ENCODE data around the gene MGAT4B. TPM values are rescaled to one million over a fixed set of nuclear protein-coding genes. Genes with fewer than 3 reads are reported as not detected.

The MGAT4B gene
- total and polyA plus RNA-seq, 7 donors: 27.8 to 241 (median 56.8) TPM

DNA sequence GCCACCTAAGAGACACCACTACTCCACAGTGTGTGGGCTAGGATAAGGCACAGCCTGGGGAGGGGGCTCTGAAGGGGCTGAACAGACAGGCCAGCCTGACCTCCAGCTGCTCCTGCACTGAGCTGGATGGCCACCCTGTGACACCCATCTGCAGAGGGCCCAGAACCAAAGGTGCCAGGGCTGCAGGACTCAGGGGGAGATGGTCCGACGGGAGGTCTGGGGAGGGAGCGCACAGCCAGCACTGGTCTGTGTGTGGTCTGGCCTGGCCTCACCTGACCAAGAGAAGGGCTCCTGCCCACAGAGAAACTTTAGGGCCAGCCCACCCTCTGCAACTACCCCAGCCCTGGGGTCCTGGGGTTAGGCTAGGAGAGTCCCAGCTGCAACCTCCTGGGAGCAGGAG is 12.1 kb downstream of the MGAT4B start:
- H3K36me3 ChIP-seq: peaks cover 21 to 26% (median 24%) of the 10 kb centered on the region in 4 donors
- 95 to 97% methylated on average over 3 of the region's 3 CpGs for WGBS, 2 donors
- H3K4me3 ChIP-seq: peak overlapping the region in 1 of 4 donors; percentile 62
- DNase-seq: peak; percentile 69
- H3K4me1 ChIP-seq: peaks cover 0 to 40% (median 33%) of the 10 kb centered on the region in 4 donors
- H3K27me3 ChIP-seq: no peaks in the 10 kb centered on the region
- peak overlapping the region in 2 of 4 donors; percentile 46 to 55 for H3K27ac ChIP-seq
- no peaks in the 10 kb centered on the region for H3K9me3 ChIP-seq
- intact Hi-C loops (cut with DNase I): no loop called here
- TF ChIP-seq CTCF (IDR thresholded peaks at IDR 0.05) (no peak), POLR2A (IDR thresholded peaks at IDR 0.05) (no peak), EP300 (IDR thresholded peaks at IDR 0.05) (no peak), POLR2AphosphoS5 (IDR thresholded peaks at IDR 0.05) (no peak)

DNA sequence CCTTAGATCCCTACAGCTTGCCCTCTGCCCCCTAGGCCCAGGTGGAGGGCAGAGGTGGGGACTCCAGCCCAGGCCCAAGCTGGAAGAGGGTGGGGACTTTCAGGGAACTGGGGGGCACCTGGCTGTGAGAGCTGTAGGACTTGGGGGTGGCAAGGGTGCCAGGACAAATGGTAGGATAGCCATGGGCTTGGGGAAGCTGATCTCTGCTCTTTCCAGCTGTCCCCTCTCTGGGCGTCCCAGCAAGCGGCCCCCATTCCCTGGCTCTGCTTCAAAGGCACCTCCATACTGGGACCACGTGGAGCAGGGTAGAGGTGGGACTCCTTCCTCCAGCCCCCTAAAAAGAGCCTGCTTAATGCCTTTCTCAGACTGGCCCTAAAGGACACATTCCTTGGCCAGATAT is 12.5 kb downstream of the MGAT4B start:
- Histone ChIP-seq H3K27me3 (no peaks in the 10 kb centered on the region), H3K4me3 (peak overlapping the region in 2 of 4 donors; percentile 18 to 62), H3K4me1 (peaks cover 0 to 40% (median 33%) of the 10 kb centered on the region in 4 donors), H3K9me3 (no peaks in the 10 kb centered on the region), H3K27ac (peak overlapping the region; percentile 46 to 61 (median 53)), H3K36me3 (peaks cover 17 to 22% (median 20%) of the 10 kb centered on the region in 4 donors)
- TF ChIP-seq POLR2AphosphoS5 (IDR thresholded peaks at IDR 0.05) (no peak), EP300 (IDR thresholded peaks at IDR 0.05) (no peak), CTCF (IDR thresholded peaks at IDR 0.05) (no peak), POLR2A (IDR thresholded peaks at IDR 0.05) (no peak)
- peak; percentile 63 for DNase-seq
- intact Hi-C loops (cut with DNase I): no loop called here
- WGBS, 2 donors: 71 to 76% methylated on average over 3 of the region's 3 CpGs

GRCh38 chr5:179793468-179794139 is 13.1 kb downstream of the MGAT4B start, which contains the start of gene LTC4S:
Gene LTC4S (plus strand): TSS chr5:179793986. CDS start chr5:179794081, 95 bp downstream.
- H3K4me1 ChIP-seq: peaks cover 0 to 40% (median 33%) of the 10 kb centered on the region in 4 donors
- peaks cover 11 to 17% (median 14%) of the 10 kb centered on the region in 4 donors for H3K36me3 ChIP-seq
- intact Hi-C loops (cut with DNase I): loop anchor here (2.0 kb wide), 1 partner anchor 31 kb away; no protein-coding TSS in a partner anchor
- DNase-seq: peak; percentile 90
- WGBS, 2 donors: 37 to 71% methylated on average over 19 of the region's 19 CpGs
- no peaks in the 10 kb centered on the region for H3K27me3 ChIP-seq
- H3K4me3 ChIP-seq: peak within 1 kb of the TSS in 2 of 4 donors; percentile 18 to 62
- peak within 1 kb of the TSS; percentile 46 to 61 (median 53) for H3K27ac ChIP-seq
- TF ChIP-seq POLR2AphosphoS5 (IDR thresholded peaks at IDR 0.05) (peak in 2 of 4 donors; percentile 18 to 33), CTCF (IDR thresholded peaks at IDR 0.05) (no peak)
- H3K9me3 ChIP-seq: no peaks in the 10 kb centered on the region

GRCh38 chr5:179792612-179793467 is 13.8 kb downstream of the MGAT4B start:
- Histone ChIP-seq H3K4me1 (peaks cover 0 to 40% (median 33%) of the 10 kb centered on the region in 4 donors), H3K9me3 (no peaks in the 10 kb centered on the region), H3K27ac (peak overlapping the region; percentile 46 to 61 (median 53)), H3K27me3 (no peaks in the 10 kb centered on the region), H3K4me3 (no peak overlapping the region), H3K36me3 (peaks cover 4 to 9% (median 6%) of the 10 kb centered on the region in 4 donors)
- WGBS, 2 donors: 71 to 87% methylated on average over 24 of the region's 24 CpGs
- no peak for TF ChIP-seq EP300 (IDR thresholded peaks at IDR 0.05)
- no peak for TF ChIP-seq CTCF (IDR thresholded peaks at IDR 0.05)
- TF ChIP-seq POLR2AphosphoS5 (IDR thresholded peaks at IDR 0.05): no peak
- no peak for TF ChIP-seq POLR2A (IDR thresholded peaks at IDR 0.05)
- intact Hi-C loops (cut with DNase I): loop anchor here (2.0 kb wide), 1 partner anchor 30 kb away; no protein-coding TSS in a partner anchor
- peak; percentile 71 for DNase-seq

All from sigmoid colon (tissue), 7 donors.